HG03175 (cell line): ENCODE results near the gene GPR150.
"Not testable (repeated sequence)": the region's sequence is repeated elsewhere in the genome, so short reads cannot be mapped to it uniquely, and the experiment has no call there.

ENCODE experiments used
- ATAC-seq: cut with Tn5 transposase; IDR thresholded peaks from one replicate; pipeline ENCODE4 v1.9.1; 2021; ENCODE audit warnings: mild to moderate bottlenecking, moderate library complexity; ENCODE audit not compliant: unreplicated experiment

The GPR150 gene

DNA sequence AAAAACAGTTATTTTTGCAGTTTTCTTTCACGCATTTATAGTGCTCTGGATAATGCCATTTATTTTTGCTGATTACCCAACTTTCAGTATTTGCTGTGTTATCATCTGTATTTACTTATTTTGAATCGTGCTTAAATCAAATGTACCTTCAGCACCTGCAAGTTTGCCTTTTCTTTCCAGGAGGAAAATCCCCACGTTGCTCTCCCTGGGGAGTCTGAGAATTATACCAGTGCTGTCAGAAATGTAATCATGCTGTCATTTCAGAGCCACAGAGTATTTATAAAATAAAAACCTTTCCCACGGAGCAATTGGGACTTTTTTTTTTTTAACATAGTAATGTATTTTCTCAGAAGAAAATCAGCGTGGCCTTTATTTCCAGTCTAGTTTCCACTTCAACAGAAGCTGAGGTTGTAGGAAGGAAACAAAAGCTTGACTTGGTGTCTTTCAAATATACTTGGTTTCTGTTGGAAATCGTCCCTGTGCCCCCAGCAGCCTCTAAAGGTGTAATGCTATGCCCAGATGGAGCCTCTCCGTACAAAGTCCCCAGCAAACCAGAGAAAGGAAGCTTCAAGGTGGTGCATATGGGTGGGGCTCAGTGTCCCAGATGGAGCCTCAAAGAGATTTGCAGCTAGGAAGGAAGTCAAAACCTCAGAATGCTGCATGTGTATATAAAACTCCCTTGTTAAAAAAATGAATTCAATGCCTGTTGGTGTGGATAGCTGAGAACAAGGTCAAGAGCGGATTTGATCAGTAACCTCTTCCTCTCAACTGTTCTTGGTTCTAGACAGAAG is 2.1 kb downstream of the GPR150 start:
- ATAC-seq, result no peak

DNA sequence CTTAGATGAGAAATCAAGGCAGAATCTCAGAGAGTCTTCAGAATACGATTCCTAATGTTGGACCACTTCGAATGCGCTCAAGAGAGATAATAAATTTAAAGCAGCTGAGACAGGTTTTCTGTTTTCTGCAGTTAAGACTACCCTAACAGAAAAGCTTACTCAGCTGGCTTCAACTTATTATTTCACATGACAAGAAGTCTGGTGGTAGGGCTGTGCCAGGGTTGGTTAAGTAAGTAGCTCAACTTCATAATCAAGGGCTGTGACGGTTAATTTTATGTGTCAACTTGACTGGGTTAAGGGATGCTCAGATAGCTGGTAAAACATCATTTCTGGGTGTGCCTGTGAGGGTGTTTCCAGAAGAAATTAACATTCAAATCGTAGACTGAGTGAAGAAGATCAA is 3.8 kb downstream of the GPR150 start:
- ATAC-seq, result no peak

DNA sequence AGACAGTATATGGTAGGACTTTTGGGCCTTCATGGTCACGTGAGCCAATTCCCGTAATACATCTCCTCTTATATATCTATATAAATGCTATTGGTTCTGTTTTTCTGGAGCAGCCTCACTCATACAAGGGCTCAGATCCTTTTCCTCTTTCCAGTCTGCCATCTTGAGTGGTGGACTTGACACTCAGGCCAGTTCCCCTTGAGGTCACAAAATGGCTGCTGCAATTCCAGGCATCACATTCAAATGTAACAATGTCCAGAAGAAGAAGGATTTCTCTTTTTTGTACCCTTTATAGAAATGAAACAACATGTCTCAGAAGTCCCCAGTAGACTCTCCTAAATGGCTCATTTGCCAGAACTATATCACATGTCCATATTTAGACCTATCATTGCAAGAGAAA is 4.5 kb downstream of the GPR150 start:
- no peak for ATAC-seq

DNA sequence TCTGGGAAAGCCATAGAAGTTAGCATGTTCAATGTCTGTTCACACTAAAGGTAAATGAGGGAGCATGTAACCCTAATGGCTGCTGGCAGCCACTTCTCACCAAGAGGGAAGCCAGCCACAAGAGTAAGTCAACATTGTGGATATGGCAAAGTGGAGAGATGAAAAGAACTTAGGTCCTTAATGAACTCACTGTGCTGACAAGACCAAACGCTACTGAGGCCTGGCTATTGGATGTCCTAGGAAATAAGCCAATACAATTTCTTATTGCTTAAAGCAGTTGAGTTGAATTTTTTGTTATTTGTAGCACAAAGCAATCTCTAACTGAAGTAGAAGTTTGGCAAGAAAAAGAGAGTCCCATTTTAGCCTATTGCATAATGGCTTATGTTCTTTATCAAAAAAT is 6.8 kb downstream of the GPR150 start:
- ATAC-seq, result no peak

DNA sequence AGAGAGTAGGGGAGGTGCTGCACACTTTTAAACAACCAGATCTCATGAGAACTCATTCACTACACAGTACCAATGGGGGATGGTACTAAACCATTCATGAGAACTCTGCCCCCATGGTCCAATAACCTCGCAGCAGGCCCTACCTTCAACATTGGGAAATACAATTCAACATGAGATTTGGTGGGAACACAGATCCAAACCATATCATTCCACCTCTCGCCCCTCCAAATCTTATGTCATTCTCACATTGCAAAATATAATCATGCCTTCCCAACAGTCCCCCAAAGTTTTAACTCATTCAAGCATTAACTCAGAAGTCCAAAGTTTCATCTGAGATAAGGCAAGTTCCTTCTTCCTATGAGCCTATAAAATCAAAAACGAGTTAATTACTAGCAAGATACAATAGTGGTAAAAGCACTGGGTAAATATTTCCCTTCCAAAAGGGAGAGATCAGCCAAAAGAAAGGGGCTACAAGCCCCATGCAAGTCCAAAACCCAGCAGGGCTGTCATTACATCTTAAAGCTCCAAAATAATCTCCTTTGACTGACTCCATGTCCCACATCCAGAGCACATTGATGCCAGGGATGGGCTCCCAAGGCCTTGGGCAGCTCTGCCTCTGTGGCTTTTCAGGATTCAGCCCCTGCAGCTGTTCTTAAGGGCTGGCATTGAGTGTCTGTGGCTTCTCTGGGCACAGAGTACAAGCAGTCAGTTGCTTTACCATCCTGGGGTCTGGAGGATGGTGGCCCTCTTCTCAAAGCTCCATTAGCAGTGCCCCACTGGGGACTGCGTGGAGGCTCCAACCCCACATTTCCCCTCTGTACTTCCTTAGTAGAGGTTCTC is 8.3 kb downstream of the GPR150 start:
- no peak for ATAC-seq

DNA sequence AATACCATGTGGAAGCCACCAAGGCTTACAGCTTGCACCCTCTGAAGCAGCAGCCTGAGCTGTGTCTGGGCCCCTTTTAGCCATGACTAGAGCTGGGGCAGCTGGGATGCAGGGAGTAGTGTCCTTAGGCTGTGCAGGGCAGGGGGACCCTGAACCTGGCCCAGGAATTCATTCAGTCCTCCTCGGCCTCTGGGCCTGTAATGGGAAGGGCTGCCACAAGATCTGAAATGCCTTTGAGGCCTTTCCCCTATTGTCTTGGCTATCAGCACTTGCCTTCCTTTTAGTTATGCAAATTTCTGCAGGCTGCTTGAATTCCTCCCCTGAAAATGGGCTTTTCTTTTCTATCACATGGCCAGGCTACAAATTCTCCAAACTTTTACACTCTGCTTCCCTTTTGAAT is 9.0 kb downstream of the GPR150 start:
- ATAC-seq, result no peak

DNA sequence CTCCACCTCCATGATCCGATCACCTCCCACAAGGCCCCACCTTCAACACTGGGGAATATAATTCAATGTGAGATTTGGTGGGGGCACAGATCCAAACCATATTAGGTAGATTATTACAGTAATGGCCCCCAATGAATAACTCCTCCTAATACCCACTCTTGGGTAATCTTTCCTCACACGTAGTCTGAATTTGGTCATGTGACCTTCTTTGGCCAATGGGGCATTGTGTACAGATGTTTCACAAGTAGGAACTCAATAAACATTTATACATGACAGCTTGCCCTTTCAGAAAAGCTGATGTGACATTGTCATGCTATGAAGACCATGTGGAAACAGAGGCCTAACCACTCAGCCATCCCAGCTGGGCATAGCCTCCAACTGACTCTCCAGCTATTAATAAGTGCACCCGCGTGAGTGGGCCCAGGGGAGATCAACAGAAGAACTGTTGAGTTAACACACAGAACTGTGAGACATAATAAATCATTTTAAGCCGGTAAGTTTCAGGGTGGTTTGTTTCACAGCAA is 10.6 kb downstream of the GPR150 start:
- no peak for ATAC-seq

DNA sequence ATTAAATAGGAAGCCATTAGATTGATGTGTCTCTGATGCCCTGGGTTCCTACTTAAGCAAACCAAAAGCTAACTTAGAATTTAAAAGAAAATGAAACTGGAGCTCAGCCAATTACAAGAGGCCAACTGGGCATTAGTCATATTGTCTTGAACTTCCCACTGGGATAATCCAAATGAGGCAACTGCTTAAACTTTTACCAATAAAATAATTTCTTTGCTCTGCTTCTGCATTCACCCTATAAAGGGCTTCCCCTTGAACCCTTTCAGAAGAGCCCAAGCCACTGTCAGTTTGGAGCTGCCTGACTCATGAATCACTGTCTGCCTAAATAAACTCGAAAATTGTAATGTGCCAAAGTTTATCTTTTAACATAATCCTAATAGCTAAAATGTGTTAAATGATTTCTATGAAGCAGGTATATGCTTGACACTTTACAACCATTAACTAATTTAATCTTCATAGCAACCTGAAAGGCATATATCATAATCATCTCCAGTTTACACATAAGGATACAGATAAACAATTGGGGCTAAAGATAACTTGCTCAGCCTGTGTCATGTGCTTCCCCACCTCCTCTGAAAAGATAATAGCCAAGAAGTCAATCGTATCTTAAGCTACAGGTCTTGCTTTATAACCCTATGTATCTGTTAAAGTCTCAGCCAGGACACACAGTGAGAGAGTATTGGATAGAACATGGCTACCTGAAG is 11.5 kb downstream of the GPR150 start:
- peak; percentile 7 for ATAC-seq

DNA sequence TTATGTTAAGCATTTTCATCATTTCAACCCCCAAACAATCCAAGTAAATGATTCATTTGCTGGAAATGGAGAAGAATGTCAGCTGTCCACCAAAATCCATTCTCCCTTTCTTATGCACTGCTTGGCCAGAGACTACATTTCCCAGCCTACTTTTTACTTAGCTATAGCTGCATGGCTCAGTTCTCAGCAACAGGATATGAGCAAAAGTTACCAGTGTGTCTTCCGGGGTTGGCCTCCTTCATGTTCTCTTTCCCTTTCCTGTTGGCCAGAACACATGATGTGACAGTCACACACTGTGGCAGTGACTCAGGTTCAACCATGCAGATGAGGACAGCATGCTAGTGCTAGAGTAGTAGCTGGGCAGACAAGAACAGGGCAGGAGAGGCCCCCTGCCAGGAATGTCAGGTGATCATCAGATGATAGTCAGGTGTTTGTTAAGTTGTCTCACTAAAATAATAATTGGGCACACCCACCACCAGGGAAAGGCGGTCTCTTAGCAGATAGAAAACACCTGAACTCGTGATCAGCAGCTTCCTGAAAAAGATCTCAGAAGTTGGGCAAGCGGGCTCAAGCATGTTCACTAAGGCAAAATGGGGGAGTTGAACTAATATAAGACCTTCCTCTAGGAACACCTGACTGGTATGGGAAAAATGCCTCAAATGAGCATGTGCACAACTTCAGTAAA is 12.2 kb downstream of the GPR150 start:
- peak; percentile 99 for ATAC-seq

DNA sequence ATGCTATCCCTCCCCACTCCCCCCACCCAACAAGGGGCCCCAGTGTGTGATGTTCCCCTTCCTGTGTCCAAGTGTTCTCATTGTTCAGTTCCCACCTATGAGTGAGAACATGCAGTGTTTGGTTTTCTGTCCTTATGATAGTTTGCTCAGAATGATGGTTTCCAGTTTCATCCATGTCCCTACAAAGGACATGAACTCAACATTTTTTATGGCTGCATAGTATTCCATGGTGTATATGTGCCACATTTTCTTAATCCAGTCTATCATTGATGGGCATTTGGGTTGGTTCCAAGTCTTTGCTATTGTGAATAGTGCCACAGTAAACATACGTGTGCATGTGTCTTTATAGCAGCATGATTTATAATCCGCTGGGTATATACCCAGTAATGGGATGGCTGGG is 13.1 kb downstream of the GPR150 start:
- ATAC-seq, result not testable (repeated sequence)

DNA sequence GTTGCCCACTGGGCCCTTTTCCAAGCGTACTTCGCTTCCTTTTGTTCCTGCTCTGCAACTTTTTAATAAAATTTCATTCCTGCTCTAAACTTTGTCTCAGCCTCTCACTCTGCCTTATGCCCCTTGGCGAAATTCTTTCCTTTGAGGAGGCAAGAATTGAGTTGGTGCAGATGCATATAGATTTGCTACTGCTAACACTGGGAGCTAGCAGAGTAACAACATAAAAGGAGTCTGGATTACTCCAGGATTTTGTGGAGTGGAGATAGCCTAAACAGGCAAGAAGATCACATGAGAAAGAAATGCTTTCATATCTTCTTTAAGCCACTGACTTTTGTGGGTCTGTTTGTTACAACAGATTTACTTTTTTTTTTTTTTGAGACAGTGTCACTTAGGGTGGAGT is 13.8 kb downstream of the GPR150 start:
- no peak for ATAC-seq

DNA sequence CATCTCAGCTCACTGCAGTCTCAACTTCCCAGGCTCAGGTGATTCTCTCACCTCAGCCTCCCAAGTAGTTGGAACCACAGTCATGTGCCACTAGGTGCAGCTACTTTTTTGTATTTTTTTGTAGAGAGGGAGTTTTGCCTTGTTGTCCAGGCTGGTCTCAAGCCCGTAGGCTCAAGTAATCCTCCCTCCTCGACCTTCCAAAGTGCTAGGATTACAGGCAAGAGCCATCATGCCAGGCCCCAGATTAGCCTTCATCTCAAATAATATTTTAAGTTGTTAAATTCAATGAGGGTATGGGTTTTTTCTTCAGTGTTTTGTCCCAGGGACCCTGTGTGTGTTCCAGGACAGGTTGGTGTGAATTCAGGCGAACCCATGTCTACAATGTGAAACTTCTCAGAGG is 14.2 kb downstream of the GPR150 start:
- no peak for ATAC-seq

DNA sequence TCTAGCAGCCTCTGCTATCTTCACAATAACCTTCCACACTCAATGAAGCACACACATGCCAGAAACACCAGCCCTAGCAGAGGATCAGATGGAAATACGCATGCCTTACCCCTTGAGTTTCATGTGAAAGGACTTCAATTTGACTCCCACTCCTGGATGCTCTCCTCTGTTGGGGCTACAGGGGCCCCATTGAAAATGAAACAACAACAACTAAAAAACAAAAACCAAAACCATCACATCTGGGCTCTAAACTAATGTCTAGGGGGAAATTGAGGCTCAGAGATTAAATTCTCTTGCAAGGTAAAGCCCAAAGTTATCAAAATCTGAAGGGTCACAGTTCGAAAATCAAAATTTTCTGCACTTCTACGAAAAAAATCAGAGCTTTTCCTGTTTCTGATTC is 18.7 kb downstream of the GPR150 start:
- ATAC-seq, result no peak

DNA sequence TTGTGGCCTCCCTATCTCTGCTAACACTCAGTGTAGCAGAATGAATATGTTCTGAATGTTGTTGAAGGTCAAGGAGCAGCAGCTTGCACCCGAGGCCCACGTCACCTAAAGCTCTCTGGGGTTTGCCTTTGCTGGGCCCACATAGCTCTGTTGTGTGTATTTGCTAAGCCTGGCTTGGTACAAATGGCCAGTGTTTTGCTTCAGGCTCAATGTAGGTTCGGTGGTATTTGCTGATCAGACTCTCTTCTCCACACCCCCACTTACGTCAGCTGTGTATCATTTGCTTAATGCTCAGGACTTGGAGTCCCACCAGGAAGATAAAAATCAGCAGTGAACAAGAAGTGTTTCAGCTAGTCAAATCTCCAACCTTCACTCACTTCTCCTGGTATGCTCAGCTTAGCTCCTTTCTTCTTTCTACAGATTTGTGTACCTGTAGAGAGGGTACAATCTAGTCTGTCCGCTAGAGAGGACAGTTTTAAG is 21.9 kb downstream of the GPR150 start:
- no peak for ATAC-seq

DNA sequence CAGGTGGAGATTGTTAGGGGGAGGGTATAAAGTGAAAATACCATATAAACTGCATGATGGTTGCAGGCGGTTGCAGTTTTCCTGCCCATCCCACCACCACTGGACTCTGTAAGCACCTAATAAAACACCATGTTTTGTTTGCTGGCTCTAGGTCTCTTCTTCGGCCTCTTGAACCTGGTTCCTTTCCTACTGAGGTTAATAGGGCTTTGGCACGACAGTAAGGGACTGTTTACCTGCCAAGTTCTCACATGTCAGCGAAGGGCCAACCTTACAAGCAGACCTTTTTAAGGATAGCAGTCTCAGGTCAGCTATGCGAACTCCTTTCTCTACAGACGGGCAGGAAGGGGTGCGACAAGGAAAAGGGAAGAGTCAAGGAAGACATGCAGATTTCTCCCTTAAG is 23.3 kb downstream of the GPR150 start:
- no peak for ATAC-seq

DNA sequence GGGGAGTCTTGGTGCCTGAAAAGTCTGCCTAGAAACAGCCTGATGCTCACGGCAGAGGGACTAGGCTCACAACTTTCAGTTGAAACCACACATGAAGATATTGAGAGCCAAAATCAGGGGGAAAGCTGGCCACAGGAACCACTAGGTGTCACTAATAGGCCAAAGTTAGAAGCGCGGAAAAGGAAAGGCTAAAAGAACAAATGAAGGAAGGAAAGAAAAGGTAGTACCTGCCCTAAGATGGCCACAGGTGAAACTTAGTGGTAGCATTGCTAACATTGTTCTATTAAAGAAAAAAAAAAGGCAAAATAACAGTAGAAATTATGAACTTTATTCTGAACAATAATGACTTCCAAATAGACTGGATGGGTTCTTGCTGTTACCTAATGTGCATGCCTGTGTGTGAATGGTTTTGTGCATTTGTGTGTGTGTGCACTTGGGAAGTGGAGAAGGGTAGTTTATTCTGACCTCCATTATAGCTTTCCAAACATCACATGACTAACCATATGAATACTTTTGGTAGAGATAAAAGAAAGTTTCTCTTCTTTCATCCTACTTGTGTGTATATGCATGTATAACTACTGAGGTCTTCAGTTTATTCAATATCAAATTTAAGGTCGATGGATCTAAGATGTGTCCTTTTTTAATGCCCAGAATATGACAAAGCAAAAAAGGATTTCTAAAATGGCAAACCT is 24.6 kb downstream of the GPR150 start:
- ATAC-seq, result peak; percentile 34

DNA sequence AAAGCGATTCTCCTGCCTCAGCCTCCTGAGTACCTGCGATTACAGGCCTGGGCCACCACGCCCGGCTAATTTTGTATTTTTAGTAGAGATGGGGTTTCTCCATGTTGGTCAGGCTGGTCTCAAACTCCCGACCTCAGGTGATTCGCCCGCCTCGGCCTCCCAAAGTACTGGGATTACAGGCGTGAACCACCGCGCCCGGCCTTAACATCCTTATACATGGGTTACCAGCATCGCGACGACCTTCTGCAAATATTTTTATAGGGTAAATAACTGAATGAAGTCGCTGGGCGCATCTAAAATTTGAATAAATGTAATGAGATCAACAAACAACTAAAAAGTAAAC is 26.3 kb downstream of the GPR150 start:
- ATAC-seq, result not testable (repeated sequence)

DNA sequence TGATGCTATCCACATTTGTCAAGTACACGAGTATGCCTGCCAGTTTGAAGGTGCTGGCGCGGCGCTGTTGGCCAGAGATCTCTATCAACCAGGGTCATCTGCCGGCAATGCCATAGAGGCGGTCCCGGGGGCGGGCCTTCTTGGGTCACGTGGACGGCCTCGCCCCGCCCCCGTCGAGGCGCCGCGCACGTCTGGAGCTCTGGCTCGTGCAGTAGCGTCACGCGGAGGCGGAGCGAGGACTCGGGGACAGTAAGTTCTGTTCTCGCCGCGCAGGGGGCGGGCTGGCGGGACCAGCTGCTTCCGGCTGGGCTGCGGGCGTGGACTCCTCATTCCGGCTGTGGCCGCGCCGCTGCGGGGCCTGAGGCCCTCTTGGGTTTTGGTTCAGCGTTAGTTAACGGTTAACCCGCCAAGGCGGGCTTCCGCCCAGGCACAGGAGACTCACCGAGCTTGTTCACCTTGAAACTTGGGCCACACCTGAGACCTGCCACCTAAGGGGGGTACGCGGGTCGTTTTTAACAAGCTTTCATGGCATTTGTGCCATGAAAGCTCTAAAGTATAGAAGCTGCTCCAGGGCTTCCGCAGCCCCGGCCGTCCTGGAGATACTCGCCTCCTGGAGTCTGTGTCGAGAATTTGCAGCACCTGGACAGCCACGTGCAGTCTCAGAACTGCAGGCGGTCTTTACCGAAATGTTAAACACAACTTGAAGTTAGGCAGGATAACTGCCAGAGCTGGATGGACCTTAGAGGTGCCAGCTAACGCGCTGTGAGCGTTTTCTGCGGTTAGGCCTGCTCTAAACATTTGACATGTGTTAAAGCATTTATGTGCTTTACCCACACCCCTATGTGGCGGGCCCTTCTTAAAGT is 26.9 kb downstream of the GPR150 start, which contains the start of gene RFESD:
RFESD (plus strand) TSS at position 209 of the 863 bp plus-strand sequence. CDS start 5,495 bp downstream, outside the sequence.
- peak; percentile 98 for ATAC-seq
